H1 (cell line): ENCODE measurements around the gene GBF1. TPM values are rescaled to one million over a fixed set of nuclear protein-coding genes. Genes with fewer than 3 reads are reported as not detected.

Experiments
- CHD7 ChIP-seq: fragments of 300-600 bp; sonication (generic); IDR thresholded peaks from 2 replicates; pipeline ENCODE4 v1.7.1; 2012; ENCODE audit warnings: low read length, moderate library complexity, mild to moderate bottlenecking, inconsistent platforms; ENCODE audit not compliant: insufficient replicate concordance
- HDAC2 ChIP-seq, 2 experiments: fragments of 300-600 bp in 1 of 2; sonication (generic) in 1 of 2; IDR thresholded peaks; 2 replicates each; pipeline ENCODE4 v1.6.1; 2011 to 2012; ENCODE audit warnings: low read depth in 2 of 2, low read length in 2 of 2, mild to moderate bottlenecking in 2 of 2, moderate library complexity in 2 of 2, borderline replicate concordance in 1 of 2, inconsistent platforms in 1 of 2
- polyA plus RNA-seq, 7 experiments: library from polyadenylated mRNA; depleted of rRNA in 3 of 7; stranded (reverse) in 5 of 7; unstranded in 2 of 7; fragments of >200 nt in 5 of 7; fragments of 200-250 nt in 2 of 7; gene quantifications; 1 replicate in 5 of 7; 2 replicates in 1 of 7; 4 replicates in 1 of 7; pipeline versions ENCODE4 v1.2.1 to v1.2.3, GENCODE V29; 2011 to 2013; ENCODE audit warnings: missing spikeins in 2 of 7, mixed read lengths in 2 of 7
- total RNA-seq: library from RNA; stranded (reverse); fragmentation: NEBNext Ultra II Directional; extraction: Animal tissue kit (Norgen Biotek cat#: 25700); gene quantifications from 2 replicates; pipeline ENCODE4 v1.2.1, GENCODE V29; 2021
- TF ChIP-seq, protein P1 (sequence below): IDR thresholded peaks from 2 replicates; pipeline ENCODE4 v1.6.1; 2011; ENCODE audit warnings: low read depth, mild to moderate bottlenecking, low read length; ENCODE audit not compliant: insufficient read depth

Gene GBF1
- total and polyA plus RNA-seq, 2 of the 8 experiments (the other 6 are each of a cell fraction or from before 2014, with no cell fraction given) = 11.0 to 25.5 TPM

GRCh38 chr10:102274062-102274461 is 28.7 kb downstream of the GBF1 start (continued):
- no peak for TF ChIP-seq CHD7
- TF ChIP-seq, protein P1, sequence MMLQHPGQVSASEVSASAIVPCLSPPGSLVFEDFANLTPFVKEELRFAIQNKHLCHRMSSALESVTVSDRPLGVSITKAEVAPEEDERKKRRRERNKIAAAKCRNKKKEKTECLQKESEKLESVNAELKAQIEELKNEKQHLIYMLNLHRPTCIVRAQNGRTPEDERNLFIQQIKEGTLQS = no peak
- TF ChIP-seq HDAC2 (IDR thresholded peaks at IDR 0.05; ENCODE audit: borderline replicate concordance in 1 of 2, low read depth in 2 of 2, low read length in 2 of 2) = no peak
